ENCODE measurements around the gene ENTPD2. TPM values are rescaled to one million over a fixed set of nuclear protein-coding genes. Genes with fewer than 3 reads are reported as not detected.

ENTPD2 gene
- total RNA-seq, 2 donors from 2014 or later: 0.41 to 0.67 TPM

DNA sequence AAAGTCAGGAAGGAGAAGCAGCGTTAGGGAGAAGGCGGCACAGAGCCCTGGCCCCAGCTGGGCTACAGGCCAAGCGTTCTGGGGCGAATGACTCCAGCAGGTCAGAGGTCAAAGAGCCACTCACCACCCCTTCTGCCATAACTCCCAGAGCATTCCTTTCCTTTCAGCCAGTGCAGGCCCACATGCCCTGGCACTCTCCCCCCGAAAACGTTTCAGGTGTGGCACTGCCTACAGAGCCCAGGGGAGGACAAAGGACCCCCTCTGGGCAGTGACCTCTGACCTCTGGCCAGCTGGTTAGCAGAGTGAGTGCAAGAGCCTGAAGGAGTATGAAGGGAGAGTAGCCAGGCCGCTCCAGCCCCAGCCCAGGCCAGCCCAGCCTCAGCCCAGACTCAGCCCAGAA, 30.7 kb downstream of the ENTPD2 start:
- peaks cover 0 to 14% of the 10 kb centered on the region in 2 donors for H3K4me1 ChIP-seq
- no peaks in the 10 kb centered on the region for H3K36me3 ChIP-seq
- no peak for DNase-seq (ENCODE audit: low spot score)
- no peak overlapping the region for H3K4me3 ChIP-seq
- H3K27ac ChIP-seq: no peak overlapping the region
- no peaks in the 10 kb centered on the region for H3K9me3 ChIP-seq
- no peaks in the 10 kb centered on the region for H3K27me3 ChIP-seq
- TF ChIP-seq CTCF (IDR thresholded peaks at IDR 0.05): no peak

- Histone ChIP-seq H3K27me3 (no peaks in the 10 kb centered on the region), H3K4me3 (no peak overlapping the region), H3K27ac (no peak overlapping the region), H3K9me3 (no peaks in the 10 kb centered on the region), H3K36me3 (peaks cover 3% of the 10 kb centered on the region), H3K4me1 (peaks cover 0 to 14% of the 10 kb centered on the region in 2 donors)
- no peak for DNase-seq (ENCODE audit: low spot score)
- TF ChIP-seq CTCF (IDR thresholded peaks at IDR 0.05): no peak
Measured at GRCh38 chr9:137022662-137023008, 31.2 kb downstream of the ENTPD2 start.

DNA sequence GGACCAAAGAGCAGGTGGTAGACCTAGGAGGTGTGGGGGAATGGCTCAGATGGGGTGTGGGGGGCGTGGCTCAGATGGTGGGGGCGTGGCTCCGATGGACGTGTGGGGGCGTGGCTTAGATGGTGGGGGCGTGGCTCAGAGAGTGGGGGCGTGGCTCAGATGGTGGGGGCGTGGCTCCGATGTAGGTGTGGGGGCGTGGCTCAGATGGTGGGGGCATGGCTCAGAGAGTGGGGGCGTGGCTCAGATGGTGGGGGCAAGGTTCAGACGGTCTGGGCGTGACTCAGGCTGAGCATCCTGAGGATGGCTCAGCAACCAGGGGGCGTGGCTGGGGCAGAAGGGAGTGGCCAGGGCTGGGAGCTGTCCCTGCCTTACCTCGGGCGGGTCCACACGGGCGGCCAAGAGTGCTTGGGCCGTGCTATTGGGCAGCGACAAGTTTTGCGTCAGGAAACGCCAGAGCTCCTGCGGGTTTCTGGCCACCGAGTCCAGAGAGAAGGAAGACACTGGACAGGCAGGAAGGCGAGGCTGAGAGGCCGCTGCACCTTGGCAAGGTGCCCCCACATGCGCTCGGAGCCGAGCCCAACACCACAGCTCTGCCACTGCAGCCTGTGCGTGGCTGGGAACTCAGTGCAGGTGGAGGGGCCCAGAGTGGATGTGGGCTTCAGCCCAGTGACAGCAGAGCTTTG, 31.7 kb downstream of the ENTPD2 start:
- Histone ChIP-seq H3K27me3 (no peaks in the 10 kb centered on the region), H3K4me3 (no peak overlapping the region), H3K4me1 (peaks cover 0 to 9% of the 10 kb centered on the region in 2 donors), H3K36me3 (peaks cover 8% of the 10 kb centered on the region), H3K27ac (no peak overlapping the region), H3K9me3 (no peaks in the 10 kb centered on the region)
- TF ChIP-seq CTCF (IDR thresholded peaks at IDR 0.05): no peak
- no peak for DNase-seq (ENCODE audit: low spot score)

- no peak for TF ChIP-seq CTCF (IDR thresholded peaks at IDR 0.05)
- no peak for DNase-seq (ENCODE audit: low spot score)
- H3K4me1 ChIP-seq: peaks cover 0 to 3% of the 10 kb centered on the region in 2 donors
- H3K4me3 ChIP-seq: no peak overlapping the region
- H3K36me3 ChIP-seq: peaks cover 13% of the 10 kb centered on the region
- no peaks in the 10 kb centered on the region for H3K9me3 ChIP-seq
- H3K27ac ChIP-seq: no peak overlapping the region
- H3K27me3 ChIP-seq: no peaks in the 10 kb centered on the region
Measured at GRCh38 chr9:137021568-137021978, 32.3 kb downstream of the ENTPD2 start.

DNA sequence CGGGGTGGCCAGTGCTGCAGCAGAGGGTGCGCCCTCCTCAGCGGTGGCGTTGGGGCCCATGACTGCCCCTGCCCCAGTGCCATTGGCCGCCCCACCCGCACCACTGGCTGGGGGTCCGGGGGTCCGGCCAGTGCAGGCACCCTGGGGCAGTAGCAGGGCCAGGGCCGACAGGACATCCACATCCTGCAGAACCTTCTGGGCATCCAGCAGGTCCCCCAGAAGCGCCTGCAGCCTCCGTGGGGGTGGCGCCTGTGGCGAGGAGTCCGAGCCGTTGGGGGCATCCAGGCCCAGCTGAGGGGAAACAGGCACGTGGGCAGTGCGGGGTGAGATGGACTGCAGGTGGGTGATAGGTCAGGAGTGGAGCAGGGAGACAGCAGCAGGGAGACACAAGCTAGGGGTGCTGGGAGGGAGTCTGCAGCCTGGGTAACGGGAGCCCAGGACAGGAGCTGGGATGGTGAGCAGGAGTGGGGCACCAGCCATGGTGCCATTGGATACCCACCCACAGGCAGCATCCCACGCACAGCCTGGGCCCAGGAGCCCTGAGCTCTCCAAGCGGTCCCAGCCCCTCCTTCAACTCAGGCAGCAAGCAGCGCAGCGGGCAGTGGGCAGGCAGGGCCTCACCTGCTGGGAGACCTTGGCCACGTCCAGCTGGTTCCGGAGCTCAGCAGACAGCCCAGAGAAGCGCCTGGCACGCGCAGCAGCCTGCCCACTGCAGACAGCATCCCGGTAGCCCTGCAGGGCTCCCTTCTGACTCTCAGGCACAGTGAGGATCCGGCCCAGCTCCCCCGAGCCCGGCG, 32.9 kb downstream of the ENTPD2 start:
- no peaks in the 10 kb centered on the region for H3K4me1 ChIP-seq
- H3K27ac ChIP-seq: no peak overlapping the region
- H3K4me3 ChIP-seq: no peak overlapping the region
- TF ChIP-seq CTCF (IDR thresholded peaks at IDR 0.05): no peak
- H3K36me3 ChIP-seq: peaks cover 20% of the 10 kb centered on the region
- DNase-seq (ENCODE audit: low spot score): no peak
- H3K27me3 ChIP-seq: no peaks in the 10 kb centered on the region
- H3K9me3 ChIP-seq: no peaks in the 10 kb centered on the region

All from right atrium auricular region (tissue), 2 donors.